ENCODE data around the gene HOXA4.

HOXA4 gene

GRCh38 chr7:27114881-27115220 is 15.7 kb downstream of the HOXA4 start:
- no peak for DNase-seq (ENCODE audit: low read depth)
- no peak for TF ChIP-seq CTCF (conservative IDR thresholded peaks at IDR 0.05; ENCODE audit: low read depth, low read length)
- no peak overlapping the region for H3K4me3 ChIP-seq (ENCODE audit: low read length)

DNA sequence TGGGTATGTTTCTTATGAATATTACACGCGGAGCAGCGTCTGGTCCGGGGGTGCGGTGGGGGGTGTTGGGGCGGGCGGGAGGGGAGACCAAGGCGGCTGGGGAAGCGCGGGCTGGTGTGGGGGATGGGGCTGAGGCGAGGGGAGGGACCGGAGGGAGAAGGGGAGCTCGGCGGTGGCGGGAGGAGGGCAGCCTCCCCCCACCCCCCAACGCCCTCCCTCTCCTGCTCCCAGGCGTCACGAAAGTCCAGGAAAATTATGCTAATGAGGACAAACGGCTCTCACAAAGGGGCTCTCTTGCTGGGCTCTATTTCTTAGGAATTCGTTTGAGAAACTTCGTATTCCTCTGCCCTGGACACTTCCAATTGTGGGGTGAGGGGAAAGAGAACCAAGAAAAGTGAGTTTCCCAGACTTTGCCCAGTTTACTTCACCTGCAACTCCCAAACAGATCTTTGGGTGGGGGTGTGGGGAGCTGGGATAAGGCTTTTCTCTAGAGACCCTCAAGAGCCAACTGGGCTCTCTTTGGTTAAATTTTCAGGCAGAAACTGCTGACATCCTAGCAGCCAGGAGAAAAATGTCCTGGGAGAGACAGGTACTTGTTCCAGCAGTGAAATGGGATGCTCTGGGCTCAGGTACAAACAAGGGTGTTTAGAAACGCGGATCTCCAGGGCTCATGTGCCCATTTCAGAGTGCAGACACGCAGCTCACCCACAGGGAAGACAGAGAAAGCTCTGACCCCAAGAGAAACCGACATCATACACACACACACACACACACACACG is 16.4 kb downstream of the HOXA4 start:
- no peak for TF ChIP-seq CTCF (conservative IDR thresholded peaks at IDR 0.05; ENCODE audit: low read depth, low read length)
- no peak overlapping the region for H3K4me3 ChIP-seq (ENCODE audit: low read length)
- DNase-seq (ENCODE audit: low read depth), result no peak

DNA sequence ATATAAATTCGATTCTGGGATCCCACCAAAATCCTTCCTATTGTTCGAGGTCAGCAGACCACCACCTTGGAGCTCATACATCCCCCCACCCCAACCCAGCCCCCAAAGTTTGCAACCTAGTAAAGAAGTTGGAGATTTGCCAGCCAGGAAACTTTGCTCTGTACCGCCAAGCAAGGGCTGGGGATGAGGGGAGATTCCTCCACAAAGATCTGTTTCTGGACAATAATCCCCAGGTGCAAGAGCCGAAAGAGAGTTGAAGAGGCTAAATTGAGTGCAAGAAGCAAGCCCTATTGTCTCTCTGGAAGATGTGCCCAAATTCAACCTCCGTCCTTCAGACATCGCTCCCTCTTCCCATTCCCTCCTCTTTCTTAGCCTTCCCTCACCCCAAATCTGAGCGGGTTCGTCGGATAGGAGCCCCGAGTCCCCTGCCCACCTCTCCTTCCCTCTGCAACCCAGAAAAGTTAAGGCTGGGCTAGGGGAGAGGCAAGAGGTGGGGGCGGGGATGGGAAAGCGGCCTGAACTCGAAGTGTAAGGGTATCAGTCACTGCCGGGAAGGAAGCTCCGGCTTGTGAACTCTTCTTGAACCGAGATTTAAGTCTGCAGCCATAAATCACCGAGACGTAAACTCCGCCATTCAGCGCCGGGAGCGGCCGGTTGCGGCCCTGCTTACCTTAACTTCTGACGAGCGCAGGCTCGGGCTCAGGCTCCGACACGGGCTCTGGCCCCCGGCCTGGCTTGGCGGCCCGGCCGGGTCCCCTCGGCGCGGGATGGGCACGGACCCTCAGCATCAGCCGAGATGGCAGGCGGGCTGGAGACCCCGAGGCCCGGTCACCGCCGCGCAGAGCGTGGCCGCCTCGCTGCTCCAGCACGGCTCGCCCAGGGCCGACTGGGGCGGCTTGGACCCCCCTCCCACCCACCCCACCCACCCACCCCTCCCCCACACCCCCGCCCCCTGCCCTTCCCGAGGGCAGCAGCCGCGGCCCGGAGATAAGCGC is 17.3 kb downstream of the HOXA4 start:
- DNase-seq (ENCODE audit: low read depth), result no peak
- no peak for TF ChIP-seq CTCF (conservative IDR thresholded peaks at IDR 0.05; ENCODE audit: low read depth, low read length)
- no peak overlapping the region for H3K4me3 ChIP-seq (ENCODE audit: low read length)

DNA sequence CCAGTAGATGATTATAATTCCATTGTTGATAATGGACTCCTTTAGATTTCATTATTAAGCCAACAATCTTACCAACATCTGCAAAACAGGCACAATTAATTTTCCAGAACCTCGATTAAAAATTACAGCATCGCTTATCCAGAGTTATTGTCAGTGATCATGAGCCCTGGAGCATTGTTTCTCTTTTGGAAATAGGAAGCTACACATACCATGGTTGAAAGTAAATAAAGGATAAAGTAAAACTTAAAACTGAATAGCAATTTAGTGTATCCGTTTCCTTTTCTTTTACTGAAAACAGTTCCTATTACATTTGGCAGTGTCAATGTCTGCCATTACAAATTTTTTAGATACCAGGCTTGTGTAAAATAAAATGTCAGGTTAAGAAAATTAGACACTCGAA is 18.2 kb downstream of the HOXA4 start:
- no peak overlapping the region for H3K4me3 ChIP-seq (ENCODE audit: low read length)
- no peak for TF ChIP-seq CTCF (conservative IDR thresholded peaks at IDR 0.05; ENCODE audit: low read depth, low read length)
- DNase-seq (ENCODE audit: low read depth), result no peak

- no peak for TF ChIP-seq CTCF (conservative IDR thresholded peaks at IDR 0.05; ENCODE audit: low read depth, low read length)
- no peak overlapping the region for H3K4me3 ChIP-seq (ENCODE audit: low read length)
- DNase-seq (ENCODE audit: low read depth), result no peak
Observed at GRCh38 chr7:27111751-27112277, 18.7 kb downstream of the HOXA4 start.

- DNase-seq (ENCODE audit: low read depth), result no peak
- no peak for TF ChIP-seq CTCF (conservative IDR thresholded peaks at IDR 0.05; ENCODE audit: low read depth, low read length)
- no peak overlapping the region for H3K4me3 ChIP-seq (ENCODE audit: low read length)
Observed at GRCh38 chr7:27111042-27111750, 19.4 kb downstream of the HOXA4 start.

Data from retinal pigment epithelial cell (primary cell).